Measurements from ENCODE around the gene BLOC1S3.

BLOC1S3 gene

GRCh38 chr19:45187421-45188100 is 9.0 kb downstream of the BLOC1S3 start:
- TF ChIP-seq CTCF (IDR thresholded peaks at IDR 0.05; ENCODE audit: insufficient read depth, low read length, poor library complexity, severe bottlenecking), result peak; percentile 74
- DNase-seq (ENCODE audit: extremely low read depth, insufficient read length), result peak; percentile 26

GRCh38 chr19:45189971-45190370 is 11.4 kb downstream of the BLOC1S3 start:
- TF ChIP-seq CTCF (IDR thresholded peaks at IDR 0.05; ENCODE audit: insufficient read depth, low read length, poor library complexity, severe bottlenecking), result no peak
- DNase-seq (ENCODE audit: extremely low read depth, insufficient read length), result no peak
- no peaks in the 10 kb centered on the region for H3K36me3 ChIP-seq (ENCODE audit: control insufficient read depth, insufficient read depth, low read length)

More at GRCh38 chr19:45187421-45188100, 9.0 kb downstream of the BLOC1S3 start:
- Histone ChIP-seq H3K27me3 (replicated peaks; ENCODE audit: control insufficient read depth, insufficient read depth, low read length) (no peaks in the 10 kb centered on the region), H3K4me3 (replicated peaks; ENCODE audit: low read depth, low read length) (no peak overlapping the region), H3K36me3 (ENCODE audit: control insufficient read depth, insufficient read depth, low read length) (no peaks in the 10 kb centered on the region)

GRCh38 chr19:45191375-45191774 is 12.8 kb downstream of the BLOC1S3 start:
- Histone ChIP-seq H3K4me3 (replicated peaks; ENCODE audit: low read depth, low read length) (no peak overlapping the region), H3K27me3 (replicated peaks; ENCODE audit: control insufficient read depth, insufficient read depth, low read length) (no peaks in the 10 kb centered on the region), H3K36me3 (ENCODE audit: control insufficient read depth, insufficient read depth, low read length) (no peaks in the 10 kb centered on the region)
- no peak for DNase-seq (ENCODE audit: extremely low read depth, insufficient read length)
- TF ChIP-seq CTCF (IDR thresholded peaks at IDR 0.05; ENCODE audit: insufficient read depth, low read length, poor library complexity, severe bottlenecking), result no peak

More at GRCh38 chr19:45189971-45190370, 11.4 kb downstream of the BLOC1S3 start:
- H3K27me3 ChIP-seq (replicated peaks; ENCODE audit: control insufficient read depth, insufficient read depth, low read length), result no peaks in the 10 kb centered on the region
- H3K4me3 ChIP-seq (replicated peaks; ENCODE audit: low read depth, low read length), result no peak overlapping the region

GRCh38 chr19:45195764-45196163 is 17.2 kb downstream of the BLOC1S3 start:
- Histone ChIP-seq H3K4me3 (replicated peaks; ENCODE audit: low read depth, low read length) (no peak overlapping the region), H3K27me3 (replicated peaks; ENCODE audit: control insufficient read depth, insufficient read depth, low read length) (no peaks in the 10 kb centered on the region; the same call in 1 of the 2 replicates), H3K36me3 (ENCODE audit: control insufficient read depth, insufficient read depth, low read length) (no peaks in the 10 kb centered on the region)
- no peak for DNase-seq (ENCODE audit: extremely low read depth, insufficient read length)
- no peak for TF ChIP-seq CTCF (IDR thresholded peaks at IDR 0.05; ENCODE audit: insufficient read depth, low read length, poor library complexity, severe bottlenecking)

- TF ChIP-seq CTCF (IDR thresholded peaks at IDR 0.05; ENCODE audit: insufficient read depth, low read length, poor library complexity, severe bottlenecking), result no peak
- Histone ChIP-seq H3K36me3 (ENCODE audit: control insufficient read depth, insufficient read depth, low read length) (no peaks in the 10 kb centered on the region), H3K4me3 (replicated peaks; ENCODE audit: low read depth, low read length) (no peak overlapping the region), H3K27me3 (replicated peaks; ENCODE audit: control insufficient read depth, insufficient read depth, low read length) (no peaks in the 10 kb centered on the region; the same call in 1 of the 2 replicates)
- DNase-seq (ENCODE audit: extremely low read depth, insufficient read length), result no peak
These were observed 22.0 kb downstream of the BLOC1S3 start for GRCh38 chr19:45200568-45200967.
